Neuronal stem cell (in vitro differentiated cells): Measurements from ENCODE around the gene HAX1.
"Not testable (repeated sequence)": the region's sequence is repeated elsewhere in the genome, so short reads cannot be mapped to it uniquely, and the experiment has no call there.

Source experiments
- DNase-seq: peaks from one replicate; pipeline ENCODE4 v3.0.0-alpha.2; 2013; ENCODE audit warnings: low spot score
- H2AFZ ChIP-seq: one replicate; pipeline ENCODE4 v1.6.1; 2013; ENCODE audit warnings: mild to moderate bottlenecking, low read length, inconsistent platforms
- H2AK5ac ChIP-seq: 2 replicates; pipeline ENCODE4 v1.6.1; 2013; ENCODE audit warnings: low read depth, mild to moderate bottlenecking, inconsistent platforms, low read length, moderate library complexity, mixed read lengths
- H2BK120ac ChIP-seq: 2 replicates; pipeline ENCODE4 v1.6.1; 2013; ENCODE audit warnings: low read depth, mild to moderate bottlenecking, inconsistent platforms, low read length, moderate library complexity, mixed read lengths
- H2BK12ac ChIP-seq: one replicate; pipeline ENCODE4 v1.6.1; 2013; ENCODE audit warnings: low read length, inconsistent platforms
- H2BK15ac ChIP-seq: 2 replicates; pipeline ENCODE4 v1.6.1; 2013; ENCODE audit warnings: mild to moderate bottlenecking, low read length, inconsistent platforms, mixed read lengths
- H2BK5ac ChIP-seq: one replicate; pipeline ENCODE4 v1.6.1; 2013; ENCODE audit warnings: inconsistent platforms, mild to moderate bottlenecking, low read length, moderate library complexity
- H3K14ac ChIP-seq: one replicate; pipeline ENCODE4 v1.6.1; 2013; ENCODE audit warnings: low read length, inconsistent platforms
- H3K18ac ChIP-seq: 2 replicates; pipeline ENCODE4 v1.6.1; 2013; ENCODE audit warnings: low read length, inconsistent platforms
- H3K23ac ChIP-seq: 2 replicates; pipeline ENCODE4 v1.6.1; 2013; ENCODE audit warnings: low read depth, mild to moderate bottlenecking, mixed read lengths, low read length, inconsistent platforms; ENCODE audit not compliant: poor library complexity
- H3K27ac ChIP-seq: replicated peaks from 3 replicates; pipeline ENCODE4 v1.5.1; 2013; ENCODE audit warnings: low read length, inconsistent platforms
- H3K27me3 ChIP-seq, 3 experiments: 2 replicates each; pipeline ENCODE4 v1.6.1; 2013; ENCODE audit warnings: low read length in 3 of 3, mild to moderate bottlenecking in 2 of 3, inconsistent platforms in 1 of 3, low read depth in 1 of 3, mixed read lengths in 1 of 3, moderate library complexity in 1 of 3; ENCODE audit not compliant: control insufficient read depth in 3 of 3, insufficient read depth in 3 of 3
- H3K36me3 ChIP-seq, 2 donors: replicated peaks in 1 of 2; 2 replicates each; pipeline ENCODE4 v1.6.1; 2013; ENCODE audit warnings: low read length in 2 of 2; ENCODE audit not compliant: control insufficient read depth in 2 of 2, insufficient read depth in 2 of 2
- H3K4ac ChIP-seq: 2 replicates; pipeline ENCODE4 v1.6.1; 2013; ENCODE audit warnings: inconsistent platforms, mild to moderate bottlenecking, low read length, moderate library complexity
- H3K4me1 ChIP-seq, 2 donors: 1 replicate in 1 of 2; 2 replicates in 1 of 2; pipeline ENCODE4 v1.6.1; 2013; ENCODE audit warnings: low read length in 2 of 2, low read depth in 1 of 2; ENCODE audit not compliant: control insufficient read depth in 2 of 2, insufficient read depth in 1 of 2
- H3K4me2 ChIP-seq: one replicate; pipeline ENCODE4 v1.6.1; 2013; ENCODE audit warnings: mild to moderate bottlenecking, low read length, inconsistent platforms; ENCODE audit not compliant: insufficient read depth, poor library complexity, severe bottlenecking
- H3K4me3 ChIP-seq, 2 donors: 2 replicates each; pipeline ENCODE4 v1.5.1; 2013; ENCODE audit warnings: low read length in 2 of 2, mild to moderate bottlenecking in 2 of 2, inconsistent platforms in 1 of 2, moderate library complexity in 1 of 2
- H3K79me1 ChIP-seq: one replicate; pipeline ENCODE4 v1.6.1; 2013; ENCODE audit warnings: low read depth, mild to moderate bottlenecking, inconsistent platforms, low read length, moderate library complexity
- H3K9ac ChIP-seq: one replicate; pipeline ENCODE4 v1.6.1; 2013; ENCODE audit warnings: mild to moderate bottlenecking, low read depth, low read length, inconsistent platforms; ENCODE audit not compliant: poor library complexity
- H3K9me3 ChIP-seq, 2 donors: replicated peaks in 1 of 2; 2 replicates each; pipeline versions ENCODE3 to v1.6.1; 2013; ENCODE audit warnings: low read length in 2 of 2, mild to moderate bottlenecking in 2 of 2, inconsistent platforms in 1 of 2, low read depth in 1 of 2, mixed read lengths in 1 of 2, moderate library complexity in 1 of 2; ENCODE audit not compliant: control insufficient read depth in 2 of 2, insufficient read depth in 1 of 2
- H4K8ac ChIP-seq: one replicate; pipeline ENCODE4 v1.6.1; 2013; ENCODE audit warnings: low read depth, mild to moderate bottlenecking, inconsistent platforms, low read length, moderate library complexity
- H4K91ac ChIP-seq: one replicate; pipeline ENCODE4 v1.6.1; 2013; ENCODE audit warnings: low read length, low read depth, mild to moderate bottlenecking, inconsistent platforms; ENCODE audit not compliant: poor library complexity
- WGBS, 2 donors: extraction: QIAGEN DNeasy Blood & Tissue Kit; methylation state at CpG; one replicate each; pipeline ENCODE4 v1.1.7; 2013; ENCODE audit warnings: missing lambda C conversion rate in 2 of 2, mixed read lengths in 1 of 2; ENCODE audit not compliant: insufficient read length in 2 of 2, insufficient replicate concordance in 1 of 2; ENCODE audit errors: extremely low coverage in 2 of 2; 5-methylcytosine and 5-hydroxymethylcytosine counted together

Gene HAX1

DNA sequence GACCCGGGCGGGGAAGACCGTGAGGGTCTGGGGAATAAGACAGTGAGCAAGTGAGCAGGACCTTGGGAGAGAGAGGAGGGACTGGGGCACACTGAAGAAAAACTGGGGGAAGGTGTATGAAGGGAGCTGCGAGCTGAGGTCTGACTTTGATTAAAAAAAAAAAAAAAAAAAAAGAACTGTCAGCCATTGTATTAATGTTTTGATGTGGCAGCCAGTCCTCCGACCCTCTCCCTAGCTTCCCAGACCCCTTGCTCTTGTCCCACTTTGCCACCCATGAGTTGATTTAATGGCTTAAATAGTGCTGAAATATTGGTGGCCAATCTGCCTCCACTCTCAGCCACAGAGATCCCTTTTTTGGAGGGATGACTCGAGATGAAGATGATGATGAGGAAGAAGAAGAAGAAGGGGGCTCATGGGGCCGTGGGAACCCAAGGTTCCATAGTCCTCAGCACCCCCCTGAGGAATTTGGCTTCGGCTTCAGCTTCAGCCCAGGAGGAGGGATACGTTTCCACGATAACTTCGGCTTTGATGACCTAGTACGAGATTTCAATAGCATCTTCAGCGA, 652 bp downstream of the HAX1 start:
- peak overlapping the region; percentile 11 for H3K14ac ChIP-seq
- WGBS, 2 donors = no CpG with 5 or more reads among the region's 13 CpGs

DNA sequence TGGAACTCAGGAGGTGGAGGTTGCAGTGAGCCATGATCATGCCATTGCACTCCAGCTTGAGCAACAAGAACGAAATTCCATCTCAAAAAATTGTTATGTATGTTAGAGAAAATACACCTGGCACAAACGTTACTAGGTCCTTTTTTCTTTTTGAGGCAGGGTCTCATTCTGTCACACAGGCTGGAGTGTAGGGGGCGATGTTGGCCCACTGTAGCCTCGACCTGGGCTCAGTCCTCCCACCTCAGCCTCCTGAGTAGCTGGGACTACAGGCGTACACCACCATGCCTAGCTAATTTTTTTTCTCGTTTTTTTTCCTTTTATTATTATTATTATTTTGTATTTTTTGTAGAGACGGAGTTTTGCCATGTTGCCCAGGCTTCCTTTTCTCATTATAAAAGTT, 4.4 kb downstream of the HAX1 start:
- Histone ChIP-seq H2BK120ac (no peak overlapping the region), H3K4me3 (no peak overlapping the region), H4K91ac (no peak overlapping the region), H3K18ac (no peak overlapping the region), H3K27ac (no peak overlapping the region), H3K14ac (no peak overlapping the region), H2AK5ac (no peak overlapping the region), H4K8ac (no peak overlapping the region), H3K79me1 (peaks cover 2% of the 10 kb centered on the region), H2BK5ac (no peak overlapping the region), H3K4ac (no peak overlapping the region), H2AFZ (no peak overlapping the region), H3K27me3 (no peaks in the 10 kb centered on the region), H3K36me3 (peaks cover 0 to 27% of the 10 kb centered on the region in 2 donors), H3K4me2 (no peak overlapping the region), H2BK15ac (no peak overlapping the region), H3K9me3 (no peaks in the 10 kb centered on the region), H3K9ac (no peak overlapping the region), H3K23ac (no peak overlapping the region), H2BK12ac (no peak overlapping the region), H3K4me1 (no peaks in the 10 kb centered on the region)
- DNase-seq = no peak
- WGBS, 2 donors = no CpG with 5 or more reads among the region's 7 CpGs

More for the DNA sequence above, 652 bp downstream of the HAX1 start:
- peak overlapping the region; percentile 75 for H4K8ac ChIP-seq
- peak overlapping the region; percentile 76 for H3K18ac ChIP-seq
- peak overlapping the region; percentile 71 to 91 for H3K4me3 ChIP-seq
- H3K79me1 ChIP-seq = peaks cover 2% of the 10 kb centered on the region
- no peak for DNase-seq
- peak overlapping the region; percentile 65 for H3K27ac ChIP-seq
- H3K4ac ChIP-seq = no peak overlapping the region
- H3K23ac ChIP-seq = no peak overlapping the region
- no peak overlapping the region for H2BK12ac ChIP-seq
- no peak overlapping the region for H2AK5ac ChIP-seq
- no peak overlapping the region for H2BK5ac ChIP-seq
- no peaks in the 10 kb centered on the region for H3K4me1 ChIP-seq
- no peaks in the 10 kb centered on the region for H3K27me3 ChIP-seq
- H3K9ac ChIP-seq = peak overlapping the region; percentile 66
- peak overlapping the region; percentile 85 for H2AFZ ChIP-seq
- H2BK120ac ChIP-seq = no peak overlapping the region
- no peak overlapping the region for H2BK15ac ChIP-seq
- no peaks in the 10 kb centered on the region for H3K9me3 ChIP-seq
- peak overlapping the region; percentile 81 for H3K4me2 ChIP-seq
- no peak overlapping the region for H4K91ac ChIP-seq
- H3K36me3 ChIP-seq = peaks cover 19 to 60% of the 10 kb centered on the region in 2 donors

DNA sequence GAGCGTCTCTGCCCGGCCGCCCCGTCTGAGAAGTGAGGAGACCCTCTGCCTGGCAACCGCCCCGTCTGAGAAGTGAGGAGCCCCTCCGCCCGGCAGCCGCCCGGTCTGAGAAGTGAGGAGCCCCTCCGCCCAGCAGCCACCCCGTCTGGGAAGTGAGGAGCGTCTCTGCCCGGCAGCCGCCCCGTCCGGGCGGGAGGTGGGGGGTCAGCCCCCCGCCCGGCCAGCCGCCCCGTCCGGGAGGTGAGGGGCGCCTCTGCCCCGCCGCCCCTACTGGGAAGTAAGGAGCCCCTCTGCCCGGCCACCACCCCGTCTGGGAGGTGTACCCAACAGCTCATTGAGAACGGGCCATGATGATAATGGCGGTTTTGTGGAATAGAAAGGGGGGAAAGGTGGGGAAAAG, 15.2 kb downstream of the HAX1 start:
- not testable (repeated sequence) for H3K27ac ChIP-seq, H2BK120ac ChIP-seq, H3K4me1 ChIP-seq, H3K9me3 ChIP-seq, H4K91ac ChIP-seq, H3K4ac ChIP-seq, H3K23ac ChIP-seq, H3K9ac ChIP-seq, H2BK15ac ChIP-seq, H2AFZ ChIP-seq, H3K4me2 ChIP-seq, H3K14ac ChIP-seq, H3K36me3 ChIP-seq, H2AK5ac ChIP-seq, H3K4me3 ChIP-seq, H2BK5ac ChIP-seq, H2BK12ac ChIP-seq, H4K8ac ChIP-seq, DNase-seq, H3K18ac ChIP-seq, H3K27me3 ChIP-seq, H3K79me1 ChIP-seq
- WGBS, 2 donors = no CpG with 5 or more reads among the region's 30 CpGs

DNA sequence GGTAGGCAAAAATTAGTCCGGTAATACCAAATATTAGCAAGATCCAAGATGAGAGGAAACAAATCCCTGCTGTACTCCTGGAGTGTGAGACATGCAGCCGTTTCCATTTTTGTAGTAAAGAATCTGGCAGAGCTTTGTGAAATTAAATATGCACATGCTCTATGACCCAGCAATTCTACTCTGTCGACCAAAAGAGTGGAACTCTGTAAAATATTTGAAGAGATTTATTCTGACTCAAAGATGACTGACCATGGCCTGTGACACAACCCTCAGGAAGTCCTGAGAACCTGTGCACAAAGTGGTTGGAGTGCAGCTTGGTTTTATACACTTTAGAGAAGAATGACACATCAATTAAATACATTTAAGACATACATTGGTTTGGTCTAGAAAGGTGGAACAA, 16.2 kb downstream of the HAX1 start:
- WGBS, 2 donors = no CpG with 5 or more reads among the region's 3 CpGs
- Histone ChIP-seq H3K18ac (no peak overlapping the region), H3K4ac (no peak overlapping the region), H3K27me3 (no peaks in the 10 kb centered on the region), H2BK120ac (no peak overlapping the region), H2BK15ac (no peak overlapping the region), H3K9me3 (no peaks in the 10 kb centered on the region), H2AFZ (no peak overlapping the region), H4K91ac (no peak overlapping the region), H3K23ac (no peak overlapping the region), H2BK5ac (no peak overlapping the region), H4K8ac (no peak overlapping the region), H3K36me3 (no peaks in the 10 kb centered on the region), H3K14ac (no peak overlapping the region), H2BK12ac (no peak overlapping the region), H2AK5ac (no peak overlapping the region), H3K4me2 (no peak overlapping the region), H3K4me1 (peaks cover 0 to 2% of the 10 kb centered on the region in 2 donors), H3K4me3 (no peak overlapping the region), H3K9ac (no peak overlapping the region), H3K27ac (no peak overlapping the region), H3K79me1 (no peaks in the 10 kb centered on the region)
- DNase-seq = no peak
